ENCODE data around the gene CCDC73. TPM values are rescaled to one million over a fixed set of nuclear protein-coding genes. Genes with fewer than 3 reads are reported as not detected.

Gene CCDC73
- total and polyA plus RNA-seq, 2 of the 4 experiments (the other 2 are of a cell fraction) = not detected

- Histone ChIP-seq H3K79me1 (ENCODE audit: low read depth in 1 of 2, low read length in 2 of 2) (no peaks in the 10 kb centered on the region), H3K9me3 (ENCODE audit: control insufficient read depth, insufficient read depth, low read length) (no peaks in the 10 kb centered on the region), H3K9me1 (ENCODE audit: insufficient read depth, low read length) (no peaks in the 10 kb centered on the region), H3K27me3 (ENCODE audit: control insufficient read depth, insufficient read depth, low read length) (peaks cover 15% of the 10 kb centered on the region), H3K4me1 (ENCODE audit: control insufficient read depth, insufficient read depth, low read length) (no peaks in the 10 kb centered on the region), H3K27ac (ENCODE audit: insufficient read depth, low read length) (no peak overlapping the region), H3K18ac (ENCODE audit: low read depth, low read length) (no peak overlapping the region), H2AK5ac (ENCODE audit: low read depth, low read length) (no peak overlapping the region), H4K8ac (ENCODE audit: low read depth in 2 of 2, low read length in 2 of 2) (no peak overlapping the region), H4K5ac (ENCODE audit: low read depth, low read length) (no peak overlapping the region), H3K23ac (ENCODE audit: low read depth, low read length) (no peak overlapping the region), H3K14ac (replicated peaks; ENCODE audit: low read depth, low read length) (no peak overlapping the region), H3K4me3 (ENCODE audit: insufficient read depth, low read depth, low read length) (no peak overlapping the region), H4K20me1 (ENCODE audit: insufficient read depth, low read length) (no peaks in the 10 kb centered on the region), H3K36me3 (ENCODE audit: control insufficient read depth, insufficient read depth, low read length) (no peaks in the 10 kb centered on the region), H3K56ac (ENCODE audit: extremely low read depth, insufficient read depth, low read length) (no peak overlapping the region), H2BK15ac (ENCODE audit: low read depth, low read length) (no peak overlapping the region), H4K91ac (ENCODE audit: insufficient read depth, low read depth, low read length) (no peak overlapping the region), H3K4me2 (ENCODE audit: low read depth, low read length) (no peak overlapping the region), H3K4ac (ENCODE audit: low read depth, low read length) (no peak overlapping the region), H2AK9ac (replicated peaks; ENCODE audit: low read depth, low read length, poor library complexity) (no peak overlapping the region), H2AFZ (replicated peaks; ENCODE audit: low read length, poor library complexity) (no peak overlapping the region), H2BK120ac (ENCODE audit: low read depth, low read length) (no peak overlapping the region), H2BK5ac (ENCODE audit: low read depth, low read length, poor library complexity, severe bottlenecking) (no peak overlapping the region), H3K9ac (ENCODE audit: low read depth, low read length) (no peak overlapping the region), H2BK20ac (ENCODE audit: low read depth, low read length) (no peak overlapping the region)
- ChIA-PET POLR2A (ENCODE audit: unreplicated experiment) (no interaction called here), CTCF (no interaction called here)
- dilution Hi-C loops (cut with HindIII; ENCODE audit: low sequenced_read_pairs, unreplicated experiment) = no loop called here
- no peak for DNase-seq
- no peak for TF ChIP-seq CEBPB (IDR thresholded peaks at IDR 0.05; ENCODE audit: low read depth, low read length)
- no peak for TF ChIP-seq RCOR1 (IDR thresholded peaks at IDR 0.05; ENCODE audit: insufficient replicate concordance, low read length)
- no peak for TF ChIP-seq FOS (IDR thresholded peaks at IDR 0.05; ENCODE audit: low read depth, low read length)
- no peak for TF ChIP-seq POLR2A (IDR thresholded peaks at IDR 0.05; ENCODE audit: low read depth, low read length)
- no peak for TF ChIP-seq SMC3 (IDR thresholded peaks at IDR 0.05; ENCODE audit: low read depth, low read length)
- no peak for TF ChIP-seq MXI1 (IDR thresholded peaks at IDR 0.05; ENCODE audit: borderline replicate concordance, low read depth, low read length)
- TF ChIP-seq USF2 (IDR thresholded peaks at IDR 0.05; ENCODE audit: low read depth, low read length) = no peak
- TF ChIP-seq MAZ (IDR thresholded peaks at IDR 0.05; ENCODE audit: borderline replicate concordance, low read depth, low read length) = no peak
- intact Hi-C loops (cut with micrococcal nuclease) = no loop called here
- 100% methylated on average over 1 of the region's 2 CpGs; no CpG with 5 or more reads in 1 of the 2 experiments for WGBS, 2 experiments (ENCODE audit: extremely low coverage in 2 of 2, insufficient read length in 1 of 2)
- no peak for ATAC-seq (ENCODE audit: low read depth)
- in situ Hi-C loops (cut with MboI; ENCODE audit: low sequenced_read_pairs) = loop anchor here (25.0 kb wide), 1 partner anchor 225 kb away; no protein-coding TSS in a partner anchor
- BruUV-seq (replicated peaks) = no TSS peak
Observed at GRCh38 chr11:32836946-32837345, 42.5 kb upstream of the CCDC73 start.
